Measurements from ENCODE around the gene SYNCRIP.

GRCh38 chr6:85569323-85569722 is 73.4 kb downstream of the SYNCRIP start:
- TF ChIP-seq, protein P1, sequence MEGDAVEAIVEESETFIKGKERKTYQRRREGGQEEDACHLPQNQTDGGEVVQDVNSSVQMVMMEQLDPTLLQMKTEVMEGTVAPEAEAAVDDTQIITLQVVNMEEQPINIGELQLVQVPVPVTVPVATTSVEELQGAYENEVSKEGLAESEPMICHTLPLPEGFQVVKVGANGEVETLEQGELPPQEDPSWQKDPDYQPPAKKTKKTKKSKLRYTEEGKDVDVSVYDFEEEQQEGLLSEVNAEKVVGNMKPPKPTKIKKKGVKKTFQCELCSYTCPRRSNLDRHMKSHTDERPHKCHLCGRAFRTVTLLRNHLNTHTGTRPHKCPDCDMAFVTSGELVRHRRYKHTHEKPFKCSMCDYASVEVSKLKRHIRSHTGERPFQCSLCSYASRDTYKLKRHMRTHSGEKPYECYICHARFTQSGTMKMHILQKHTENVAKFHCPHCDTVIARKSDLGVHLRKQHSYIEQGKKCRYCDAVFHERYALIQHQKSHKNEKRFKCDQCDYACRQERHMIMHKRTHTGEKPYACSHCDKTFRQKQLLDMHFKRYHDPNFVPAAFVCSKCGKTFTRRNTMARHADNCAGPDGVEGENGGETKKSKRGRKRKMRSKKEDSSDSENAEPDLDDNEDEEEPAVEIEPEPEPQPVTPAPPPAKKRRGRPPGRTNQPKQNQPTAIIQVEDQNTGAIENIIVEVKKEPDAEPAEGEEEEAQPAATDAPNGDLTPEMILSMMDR (IDR thresholded peaks at IDR 0.05; ENCODE audit: poor library complexity, severe bottlenecking) = no peak
- TF ChIP-seq, protein P2, sequence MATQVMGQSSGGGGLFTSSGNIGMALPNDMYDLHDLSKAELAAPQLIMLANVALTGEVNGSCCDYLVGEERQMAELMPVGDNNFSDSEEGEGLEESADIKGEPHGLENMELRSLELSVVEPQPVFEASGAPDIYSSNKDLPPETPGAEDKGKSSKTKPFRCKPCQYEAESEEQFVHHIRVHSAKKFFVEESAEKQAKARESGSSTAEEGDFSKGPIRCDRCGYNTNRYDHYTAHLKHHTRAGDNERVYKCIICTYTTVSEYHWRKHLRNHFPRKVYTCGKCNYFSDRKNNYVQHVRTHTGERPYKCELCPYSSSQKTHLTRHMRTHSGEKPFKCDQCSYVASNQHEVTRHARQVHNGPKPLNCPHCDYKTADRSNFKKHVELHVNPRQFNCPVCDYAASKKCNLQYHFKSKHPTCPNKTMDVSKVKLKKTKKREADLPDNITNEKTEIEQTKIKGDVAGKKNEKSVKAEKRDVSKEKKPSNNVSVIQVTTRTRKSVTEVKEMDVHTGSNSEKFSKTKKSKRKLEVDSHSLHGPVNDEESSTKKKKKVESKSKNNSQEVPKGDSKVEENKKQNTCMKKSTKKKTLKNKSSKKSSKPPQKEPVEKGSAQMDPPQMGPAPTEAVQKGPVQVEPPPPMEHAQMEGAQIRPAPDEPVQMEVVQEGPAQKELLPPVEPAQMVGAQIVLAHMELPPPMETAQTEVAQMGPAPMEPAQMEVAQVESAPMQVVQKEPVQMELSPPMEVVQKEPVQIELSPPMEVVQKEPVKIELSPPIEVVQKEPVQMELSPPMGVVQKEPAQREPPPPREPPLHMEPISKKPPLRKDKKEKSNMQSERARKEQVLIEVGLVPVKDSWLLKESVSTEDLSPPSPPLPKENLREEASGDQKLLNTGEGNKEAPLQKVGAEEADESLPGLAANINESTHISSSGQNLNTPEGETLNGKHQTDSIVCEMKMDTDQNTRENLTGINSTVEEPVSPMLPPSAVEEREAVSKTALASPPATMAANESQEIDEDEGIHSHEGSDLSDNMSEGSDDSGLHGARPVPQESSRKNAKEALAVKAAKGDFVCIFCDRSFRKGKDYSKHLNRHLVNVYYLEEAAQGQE (IDR thresholded peaks at IDR 0.05; ENCODE audit: borderline replicate concordance) = no peak
- TF ChIP-seq MXI1 (conservative IDR thresholded peaks at IDR 0.05; ENCODE audit: poor library complexity, severe bottlenecking) = no peak

Measured in neural cell (in vitro differentiated cells).